CD4-positive, alpha-beta T cell treated with Interferon alpha-2 for 1 hour (primary cell): ENCODE results near the gene TRIP4.
"Not testable (repeated sequence)": the region's sequence is repeated elsewhere in the genome, so short reads cannot be mapped to it uniquely, and the experiment has no call there.

Experiments used
- DNase-seq, 2 donors: peaks; one replicate each; pipeline ENCODE4 v3.0.0-alpha.2; 2020 to 2022

Gene TRIP4

DNA sequence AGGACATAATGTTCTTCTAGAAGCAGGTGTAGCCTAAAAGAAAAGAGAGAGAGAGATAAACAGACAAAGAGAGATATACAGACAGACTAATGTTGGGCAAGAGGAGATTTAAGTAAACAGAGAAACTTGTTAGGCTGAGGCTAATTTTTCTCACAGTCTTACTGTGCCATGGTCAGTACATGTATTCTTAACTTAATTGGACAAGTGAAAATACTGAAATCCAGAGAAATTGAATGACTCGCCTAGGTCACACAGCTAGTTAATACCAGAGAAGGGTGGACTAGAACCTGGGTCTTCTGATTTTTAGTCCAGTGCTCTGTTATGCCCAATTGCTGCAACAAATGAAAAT lies 66.0 kb downstream of the TRIP4 start:
- no peak for DNase-seq

DNA sequence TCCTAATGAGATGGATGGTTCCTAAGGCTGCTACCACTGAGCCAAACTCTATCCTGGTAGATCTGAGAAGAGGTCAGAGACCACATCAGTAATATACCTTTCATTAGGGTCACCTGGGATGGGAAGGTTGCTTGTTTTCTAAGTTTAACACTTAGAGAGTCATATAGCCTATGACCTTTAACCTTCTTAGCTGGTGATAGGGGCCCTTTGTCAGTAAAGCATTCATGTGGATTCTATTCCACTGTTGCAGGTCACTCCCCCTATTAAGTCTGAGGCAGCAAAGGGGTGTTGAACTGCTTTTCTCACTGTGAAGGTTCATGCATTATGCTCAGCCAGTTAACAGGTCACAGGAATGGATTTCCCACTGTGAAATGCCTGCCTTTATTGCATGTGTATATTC lies 66.6 kb downstream of the TRIP4 start:
- no peak for DNase-seq

DNA sequence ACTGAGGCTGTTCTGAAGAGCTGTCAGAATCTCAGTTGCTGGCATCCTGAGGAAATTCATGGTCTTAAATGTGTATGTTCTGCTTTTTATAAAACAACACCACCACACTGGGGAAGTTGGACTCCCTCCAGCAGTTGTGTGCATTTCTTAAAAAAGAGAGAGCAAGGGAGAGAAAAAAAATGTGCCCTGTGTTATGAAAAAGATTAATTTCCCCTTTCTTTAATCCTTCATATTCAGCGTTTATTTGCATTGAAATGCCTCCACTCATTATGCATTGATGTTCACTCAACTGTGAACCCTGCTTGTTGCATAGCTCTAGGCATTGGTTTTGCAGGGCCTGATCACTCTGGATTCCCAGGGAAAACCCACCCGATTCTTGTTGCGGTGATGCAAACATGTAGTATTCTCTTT lies 68.3 kb downstream of the TRIP4 start:
- DNase-seq: no peak

DNA sequence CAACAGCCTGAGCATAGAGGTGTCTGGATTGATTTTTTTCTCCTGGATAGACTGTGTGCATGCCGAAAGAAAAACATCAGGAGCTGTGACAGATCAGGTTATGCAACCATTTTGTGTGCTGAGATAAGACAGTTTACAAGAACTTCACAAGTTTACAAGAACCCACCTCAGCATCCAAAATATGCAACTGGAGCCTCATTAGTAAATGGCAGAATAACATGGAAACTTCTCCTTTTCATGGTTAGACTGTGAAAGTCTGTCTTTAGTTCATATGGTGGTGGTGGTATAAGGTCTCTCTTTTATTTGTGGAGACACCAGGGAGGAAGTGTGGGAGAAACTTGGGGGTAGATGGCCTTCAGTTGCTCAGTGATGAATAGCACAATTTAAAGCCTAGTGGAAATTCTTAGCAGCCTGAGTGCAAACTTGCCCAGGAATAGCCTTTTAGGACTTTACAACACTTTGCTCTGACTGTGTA lies 69.0 kb downstream of the TRIP4 start:
- no peak for DNase-seq

DNA sequence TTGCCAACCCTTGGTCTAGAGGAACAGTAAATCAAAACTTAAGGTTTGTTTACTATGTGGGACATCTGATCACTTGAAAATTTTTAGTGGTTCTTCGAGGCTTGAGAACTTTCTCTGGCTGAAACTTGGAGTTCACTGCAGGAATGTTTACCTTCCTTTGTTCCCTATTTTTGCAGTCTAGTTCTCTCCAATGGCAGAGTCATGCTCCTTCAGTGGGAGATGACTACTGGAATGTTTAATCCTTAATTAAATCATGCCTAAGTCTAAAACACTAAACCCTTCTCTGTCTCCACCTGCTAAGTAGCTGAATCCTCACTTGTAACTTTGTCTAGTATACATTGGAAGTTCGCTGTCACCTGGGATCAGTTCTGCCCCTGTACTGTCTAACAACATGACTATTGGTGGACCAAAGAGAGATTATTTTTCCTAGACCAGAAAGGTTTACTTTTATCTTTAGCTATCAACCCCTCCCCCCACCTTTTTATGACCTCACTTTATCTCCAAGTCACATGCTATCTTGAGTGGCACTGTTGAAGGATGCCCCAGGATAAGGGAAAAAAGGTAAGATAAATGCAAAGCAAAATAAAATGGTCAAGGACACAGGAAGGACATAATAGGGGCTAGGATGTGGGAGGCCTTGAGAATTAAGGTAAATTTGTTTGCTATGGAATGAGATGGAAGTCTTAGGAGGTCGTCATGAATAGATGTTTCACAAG lies 71.6 kb downstream of the TRIP4 start:
- DNase-seq: no peak

DNA sequence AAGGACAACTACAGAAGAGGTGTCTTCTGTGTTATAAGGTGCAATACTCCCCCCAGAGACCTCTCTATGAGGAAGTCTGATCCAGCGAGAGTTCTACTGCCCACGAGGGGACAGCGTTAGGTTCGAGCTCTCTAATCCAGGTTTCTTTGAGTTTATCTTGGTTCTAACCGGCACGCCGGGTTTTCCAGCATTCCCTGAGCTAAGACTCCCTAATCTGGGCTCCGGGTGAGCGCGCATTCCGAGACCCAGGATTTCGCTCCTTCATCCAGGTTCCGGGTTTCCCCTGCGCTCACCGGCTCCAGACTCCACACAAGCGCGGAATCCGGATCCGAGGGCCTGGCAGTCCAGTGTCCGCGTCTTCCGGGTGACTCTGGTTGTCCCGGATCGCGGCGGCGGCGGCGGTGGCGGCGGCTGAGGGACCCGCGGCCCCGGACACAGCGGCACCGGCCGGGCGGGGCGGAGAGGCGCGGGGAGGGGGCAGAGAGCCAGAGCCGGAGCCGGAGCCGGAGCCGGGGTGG lies 72.6 kb downstream of the TRIP4 start, which contains the start of gene ZNF609:
TSS of gene ZNF609 (plus strand) at position 373 of the 518 bp plus-strand sequence. CDS start 38,842 bp downstream, outside the sequence.
- peak; percentile 84 to 93 for DNase-seq

DNA sequence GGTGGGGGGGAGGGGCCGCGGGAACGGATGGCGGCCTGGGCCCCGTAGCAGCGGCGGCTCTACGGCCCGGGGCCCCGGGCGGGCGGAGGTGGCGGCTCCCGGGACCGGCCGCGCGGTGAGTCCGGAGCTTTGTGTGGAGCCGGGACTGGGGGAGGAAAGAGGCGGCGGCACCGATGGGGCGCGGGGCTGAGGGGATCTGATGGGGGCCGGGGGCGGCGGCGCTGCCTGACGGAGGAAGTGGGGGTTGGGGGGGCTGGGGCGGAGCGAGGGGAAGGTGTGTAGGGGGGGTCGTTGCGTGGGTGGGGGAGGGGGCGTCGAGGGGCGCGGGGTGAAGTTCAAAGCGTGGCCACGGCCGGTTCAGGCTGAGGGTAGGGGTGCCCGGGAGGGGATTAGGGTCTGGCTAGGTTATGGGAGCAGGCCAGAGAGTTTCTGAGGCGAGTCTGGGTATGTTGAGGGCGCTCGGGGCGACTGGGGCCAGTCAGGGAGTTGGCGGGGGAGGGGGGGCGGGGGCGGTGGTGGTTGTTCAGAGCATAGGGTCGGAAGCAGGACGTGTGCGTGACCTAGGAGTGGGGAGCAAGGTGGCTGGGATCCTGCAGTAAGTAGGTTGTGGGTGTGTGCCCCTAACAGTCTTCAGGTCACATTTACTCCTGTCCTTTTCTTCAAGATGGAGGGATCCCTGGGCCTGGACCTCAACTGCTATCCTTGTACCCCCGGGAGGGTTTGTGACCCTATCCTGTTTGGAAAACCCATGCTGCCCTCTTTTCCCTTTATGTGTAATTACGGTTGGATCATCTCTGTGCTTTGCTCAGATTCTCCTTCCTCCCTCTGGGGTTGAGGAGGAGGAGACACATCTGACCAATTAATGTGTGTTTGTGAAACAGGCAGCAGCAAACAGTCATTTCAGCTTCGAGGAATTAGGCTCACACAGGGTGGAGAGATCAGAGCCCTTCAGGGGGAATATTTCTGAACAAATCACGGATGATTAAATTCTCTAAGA lies 73.4 kb downstream of the TRIP4 start:
- DNase-seq: peak; percentile 4 to 43

DNA sequence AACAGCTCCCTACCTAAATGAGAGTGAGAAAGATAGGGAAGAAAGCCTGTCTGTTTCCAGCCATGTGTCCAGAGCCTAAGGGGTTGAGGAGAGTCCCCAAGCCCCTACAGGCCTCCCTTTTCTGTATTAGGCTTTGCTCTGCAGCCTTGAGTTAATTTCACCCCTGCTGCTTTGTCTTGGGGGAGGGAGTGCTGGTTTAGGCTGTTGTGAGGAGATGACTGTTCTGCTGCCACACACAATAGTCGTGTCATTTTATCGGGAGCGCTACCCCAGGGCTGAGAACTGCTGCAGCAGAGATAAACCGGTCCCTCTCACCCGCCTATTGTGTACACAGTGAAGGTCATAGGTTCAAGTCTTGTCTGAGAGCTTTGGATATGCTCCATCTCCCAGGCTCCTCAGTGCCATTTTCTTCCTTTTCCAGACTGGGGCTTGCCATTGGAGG lies 74.1 kb downstream of the TRIP4 start:
- DNase-seq: no peak

DNA sequence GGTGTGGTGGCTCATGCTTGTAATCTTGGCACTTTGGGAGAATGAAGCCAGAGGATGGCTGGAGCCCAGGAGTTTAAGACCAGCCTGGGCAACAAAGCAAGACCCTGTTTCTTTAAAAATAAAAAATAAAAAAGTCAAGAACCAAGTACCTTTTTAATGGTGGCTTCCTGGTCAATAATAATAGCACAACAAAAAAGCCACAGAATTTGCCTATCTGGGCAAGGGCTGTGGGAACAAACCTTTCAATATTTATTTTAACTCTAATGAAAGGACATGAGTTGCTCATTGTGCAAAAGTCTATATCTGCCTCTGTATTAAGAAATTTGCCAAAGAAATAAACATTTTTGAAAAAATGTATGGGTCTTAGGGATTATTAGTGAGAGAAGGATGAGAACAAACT lies 74.9 kb downstream of the TRIP4 start:
- DNase-seq: no peak

DNA sequence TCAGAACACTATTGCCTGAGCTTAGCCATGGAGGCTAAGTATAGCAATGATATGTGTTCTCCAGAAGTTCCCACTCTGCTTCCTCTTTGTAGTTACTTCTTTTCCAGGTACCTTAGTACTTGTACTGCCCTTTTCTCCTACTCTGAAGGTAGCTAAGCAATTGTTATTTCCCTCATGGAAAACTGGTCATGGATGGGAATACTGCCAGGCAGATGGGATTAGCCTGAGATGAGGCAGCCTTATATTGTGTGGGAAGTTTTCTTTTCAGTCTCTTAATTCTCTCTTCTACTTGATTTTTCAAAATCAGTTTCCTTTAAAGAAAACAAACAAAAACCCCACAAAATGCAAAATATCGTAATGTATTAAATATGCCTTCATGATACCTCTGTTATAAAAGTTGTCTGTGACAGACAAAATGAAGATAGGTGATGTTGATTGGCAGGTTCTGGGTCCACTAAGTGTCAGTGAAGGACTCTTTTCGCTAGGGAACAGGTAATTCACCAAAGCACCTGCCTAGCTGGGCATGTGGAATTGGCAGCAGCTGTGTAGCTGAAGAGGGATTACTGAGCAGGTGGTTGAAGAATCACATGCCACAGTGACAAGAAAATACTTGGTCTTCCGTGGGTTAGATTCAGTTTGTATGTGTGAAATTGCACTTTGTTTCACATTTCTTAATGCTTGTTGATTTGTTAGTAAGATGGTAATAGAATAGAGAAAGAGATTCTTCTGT lies 76.8 kb downstream of the TRIP4 start:
- DNase-seq: no peak

DNA sequence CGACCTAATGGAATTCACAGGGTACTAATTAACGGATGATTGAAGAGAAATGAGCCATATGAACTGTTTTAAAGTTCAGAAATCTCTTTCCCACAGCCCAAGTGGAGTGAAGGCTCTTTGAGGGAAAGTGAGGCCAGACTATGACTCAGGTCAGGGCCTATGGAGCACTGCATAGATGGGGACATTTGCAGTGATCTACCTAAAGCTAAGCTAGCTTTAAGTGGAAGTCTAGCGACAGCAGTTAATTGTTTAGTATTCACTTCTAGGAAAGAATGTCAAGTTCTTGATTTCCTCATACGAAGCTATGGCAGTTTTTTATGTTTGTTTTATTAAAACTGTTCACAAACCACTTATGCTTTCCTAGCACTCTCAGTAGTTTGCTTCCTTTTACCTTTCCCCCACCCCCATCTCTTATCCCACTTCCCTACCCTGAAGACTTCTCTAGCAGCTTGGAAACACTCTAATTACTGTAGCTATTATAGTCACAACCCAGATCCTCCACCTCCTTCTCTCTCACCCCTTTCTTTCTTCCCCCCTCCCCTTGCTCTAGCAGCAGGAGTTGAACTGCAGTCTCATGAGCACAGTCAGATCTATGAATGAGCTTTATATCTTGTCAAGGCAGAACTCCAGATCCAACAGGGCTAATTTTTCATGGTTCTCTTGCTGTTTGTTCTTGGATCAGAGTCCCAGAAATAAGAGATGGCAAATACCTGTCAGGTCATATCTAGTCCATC lies 78.9 kb downstream of the TRIP4 start:
- DNase-seq: no peak

DNA sequence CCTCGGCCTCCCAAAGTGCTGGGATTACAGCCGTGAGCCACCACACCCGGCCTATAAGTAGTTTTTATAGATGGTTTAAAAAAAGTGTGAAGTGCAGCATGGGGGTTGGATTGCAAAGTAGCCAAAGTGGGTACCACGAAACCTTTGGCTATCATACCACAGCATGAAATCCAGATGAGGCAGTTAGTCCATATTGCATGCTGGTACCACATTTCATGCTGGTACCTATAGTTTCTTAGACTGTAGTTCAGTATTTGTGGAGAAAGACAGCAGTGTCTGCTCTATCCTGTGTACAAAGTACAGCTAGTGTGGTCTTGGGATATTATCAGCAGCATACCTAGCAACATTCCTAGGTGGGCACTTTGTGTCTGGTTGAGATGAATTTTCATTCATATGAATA lies 84.5 kb downstream of the TRIP4 start:
- no peak for DNase-seq

DNA sequence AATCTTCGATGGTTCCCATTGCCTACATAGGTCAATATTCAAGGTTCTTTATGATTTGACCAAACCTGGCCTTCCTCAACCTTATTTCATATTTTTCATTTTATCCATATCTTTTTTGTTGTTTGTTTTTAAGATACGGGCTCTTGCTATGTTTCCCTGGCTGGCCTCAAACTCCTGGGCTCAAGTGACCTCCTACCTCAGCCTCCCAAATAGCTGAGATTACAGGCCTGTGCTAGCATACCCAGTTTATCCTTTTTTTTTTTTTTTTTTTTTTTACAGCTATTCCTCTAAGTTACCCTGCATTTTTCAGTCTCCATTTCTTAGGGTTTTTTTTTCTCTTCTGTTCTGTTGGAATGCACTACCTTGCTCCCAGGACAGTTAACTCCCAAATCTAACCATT lies 87.2 kb downstream of the TRIP4 start:
- DNase-seq: no peak

DNA sequence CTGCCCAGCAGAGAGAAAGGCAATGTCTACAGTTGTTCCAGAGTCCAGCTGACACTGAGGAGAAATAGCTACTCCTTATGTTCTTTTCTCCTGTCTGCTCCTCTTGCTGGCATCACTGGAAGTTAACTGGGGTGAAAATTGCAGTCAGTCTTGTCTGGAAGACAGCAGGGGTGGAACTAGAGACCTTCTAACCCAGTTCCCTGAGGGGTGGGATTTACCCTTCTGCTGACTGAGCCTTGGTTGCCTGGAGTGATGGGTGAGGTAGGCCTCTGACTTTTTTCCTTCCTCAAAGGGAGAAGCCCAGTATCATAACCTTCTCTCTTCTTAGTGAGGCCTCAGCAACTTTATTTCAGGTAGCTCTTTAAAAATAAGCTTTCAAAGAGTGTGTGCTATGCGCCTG lies 88.9 kb downstream of the TRIP4 start:
- no peak for DNase-seq

DNA sequence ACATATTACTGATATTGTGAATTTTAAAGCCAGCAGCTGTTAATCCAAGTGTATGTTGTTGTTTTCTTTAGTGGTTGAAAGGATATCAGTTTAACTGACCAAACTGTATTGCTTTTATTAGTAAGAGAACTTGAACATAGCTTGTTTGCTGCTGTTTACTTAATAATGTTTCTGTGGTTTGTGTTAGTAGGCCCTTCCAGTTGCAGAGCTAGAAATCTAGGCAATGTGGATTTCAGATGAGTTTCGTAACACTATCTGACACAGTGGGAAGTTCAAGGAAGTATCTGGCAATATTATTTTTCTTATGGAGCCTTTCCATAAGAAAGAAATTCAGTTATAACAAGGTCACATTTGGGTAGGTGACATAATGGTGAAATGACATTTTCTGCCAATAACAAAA lies 91.2 kb downstream of the TRIP4 start:
- DNase-seq: no peak

DNA sequence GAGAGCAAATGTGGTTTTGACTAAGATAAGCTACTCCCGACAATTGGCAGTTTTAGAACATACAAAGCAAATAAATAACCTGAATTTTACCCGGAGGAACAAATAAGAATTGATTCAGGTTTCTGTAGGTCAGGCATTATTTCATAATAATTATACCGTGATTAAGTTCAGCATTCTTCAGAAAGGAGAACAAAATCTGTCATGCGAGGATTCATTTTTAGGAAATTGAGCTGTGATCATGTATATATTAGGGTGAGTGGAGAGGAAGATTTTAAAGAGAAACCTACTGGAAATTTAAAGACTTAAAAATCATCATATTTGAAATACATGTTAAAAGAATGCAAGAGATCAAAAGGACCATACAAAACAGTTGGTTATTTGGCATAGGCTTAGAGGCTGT lies 93.3 kb downstream of the TRIP4 start:
- DNase-seq: no peak

DNA sequence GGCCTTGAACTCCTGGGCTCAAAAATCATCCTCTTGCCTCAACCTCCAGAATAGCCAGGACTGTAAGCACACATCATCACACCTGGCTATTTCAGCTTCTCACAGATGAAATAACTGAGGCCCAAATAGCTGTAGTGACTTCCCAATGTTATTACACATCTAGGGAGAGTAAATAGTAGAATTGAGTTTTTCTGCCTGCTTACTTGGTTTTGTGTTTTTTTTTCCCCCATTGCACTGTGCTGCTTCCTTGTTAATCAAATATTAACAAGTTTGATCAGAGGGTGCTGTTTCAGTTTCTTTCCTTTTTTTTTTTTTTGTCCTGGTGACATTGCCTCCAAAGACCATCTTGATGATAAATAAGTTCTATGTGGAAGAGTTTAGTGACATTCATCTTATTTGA lies 96.1 kb downstream of the TRIP4 start:
- no peak for DNase-seq

DNA sequence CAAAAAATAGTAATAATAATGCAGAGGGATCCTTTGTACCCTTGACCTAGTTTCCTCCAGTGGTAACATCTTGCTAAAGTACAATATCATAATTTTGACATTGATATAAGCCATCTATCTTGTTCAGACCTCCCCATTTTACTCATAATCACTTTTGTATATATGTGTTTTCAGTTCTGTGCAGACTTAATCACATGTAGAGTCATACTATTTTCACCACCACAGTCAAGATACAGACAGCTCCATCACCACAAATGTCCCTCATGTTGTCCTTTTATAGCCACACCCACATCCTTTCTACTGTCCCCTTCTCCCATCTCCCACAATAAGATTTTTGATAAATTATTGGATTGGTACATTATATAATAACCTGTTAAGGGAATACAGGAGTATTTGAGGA lies 98.2 kb downstream of the TRIP4 start:
- DNase-seq: no peak

DNA sequence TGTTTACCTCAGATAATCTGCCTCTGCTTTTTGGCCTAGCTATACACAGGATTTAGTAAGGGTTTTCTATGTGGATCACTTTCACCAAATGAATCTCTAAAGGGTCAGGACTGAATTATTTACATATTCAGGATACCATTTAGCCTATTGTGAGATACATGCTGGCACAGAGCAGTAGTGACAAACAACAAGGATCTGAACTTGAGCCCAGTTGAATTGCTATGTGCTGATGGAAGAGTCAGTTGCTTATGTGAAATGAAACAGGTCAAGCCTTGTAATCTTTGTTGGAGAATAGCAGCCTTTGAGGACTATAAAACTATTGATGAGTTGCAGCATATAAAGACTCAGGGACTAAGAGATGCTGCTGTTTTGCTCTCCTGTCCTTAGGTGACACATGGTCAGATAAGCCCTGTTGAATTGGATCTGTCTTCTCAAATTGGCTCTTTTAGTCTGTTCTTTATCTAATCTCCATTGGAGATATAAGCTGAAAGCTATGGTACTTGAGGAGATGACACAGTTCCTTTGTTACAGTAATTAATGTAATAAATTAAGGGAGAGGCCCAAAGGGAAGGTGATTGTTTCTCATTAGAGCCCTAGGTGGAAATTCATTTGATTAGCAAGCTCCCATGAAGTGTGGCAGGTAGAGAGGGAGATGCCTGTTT lies 103.1 kb downstream of the TRIP4 start:
- no peak for DNase-seq

DNA sequence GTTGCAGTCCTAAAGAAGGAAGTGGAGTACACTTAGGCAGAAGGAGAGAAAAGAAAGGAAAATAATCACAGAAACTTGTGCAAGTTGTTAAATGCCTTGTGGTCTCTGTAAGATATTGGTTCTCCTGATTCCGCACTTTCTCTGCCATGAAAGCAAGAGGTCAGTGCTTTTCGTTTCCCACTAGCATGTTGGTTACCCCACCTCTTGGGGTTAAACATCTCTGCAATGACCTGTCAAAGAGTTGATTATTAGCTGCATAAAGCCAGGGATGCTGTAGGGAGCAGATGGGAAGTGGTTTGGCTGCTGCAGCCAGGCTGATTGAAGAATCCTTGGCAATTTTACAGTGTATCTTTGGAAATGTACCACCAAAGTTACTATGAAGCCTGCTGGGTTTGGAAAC lies 106.0 kb downstream of the TRIP4 start:
- DNase-seq: no peak

DNA sequence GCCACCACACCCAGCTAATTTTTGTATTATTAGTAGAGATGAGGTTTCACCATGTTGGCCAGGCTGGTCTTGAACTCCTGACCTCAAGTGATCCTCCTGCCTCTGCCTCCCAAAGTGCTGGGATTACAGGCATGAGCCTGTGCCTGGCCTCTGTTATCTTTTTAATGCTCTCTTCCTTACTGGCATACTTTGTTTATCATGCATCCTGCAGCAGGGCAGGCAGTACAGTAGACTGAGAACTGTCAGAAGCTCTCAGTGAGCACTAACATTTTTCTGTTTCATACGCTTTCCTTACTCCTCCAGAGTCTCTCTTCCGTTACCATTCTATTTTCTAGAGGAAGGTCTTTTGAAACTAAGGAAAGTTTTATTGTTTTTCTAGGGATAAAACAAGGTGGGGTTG lies 108.3 kb downstream of the TRIP4 start:
- not testable (repeated sequence) for DNase-seq
